ENCODE results near the gene FREM1.

DNA sequence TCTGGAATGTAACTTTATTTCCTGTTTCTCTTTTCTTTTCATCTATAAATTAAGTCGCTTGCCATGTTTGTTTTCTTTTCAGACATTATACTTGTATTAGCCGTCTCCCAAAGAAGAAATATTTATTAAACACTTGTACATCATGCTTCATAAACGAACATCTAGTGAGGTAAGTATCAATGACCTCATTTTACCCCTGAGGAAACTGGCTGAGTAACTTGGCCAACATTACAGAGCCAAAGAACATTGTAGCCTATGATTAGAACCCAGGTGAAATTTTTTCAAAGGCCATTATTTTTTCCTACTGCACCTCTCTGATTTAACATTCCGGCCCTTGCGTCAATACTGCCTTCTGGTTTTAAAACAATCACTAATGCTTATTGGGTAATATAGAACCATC, 4.2 kb downstream of the FREM1 start:
- TF ChIP-seq ZNF792 (CRISPR knock-in tag; IDR thresholded peaks at IDR 0.05): no peak
- TF ChIP-seq RORA (CRISPR knock-in tag; IDR thresholded peaks at IDR 0.05): no peak
- TF ChIP-seq, protein P1, sequence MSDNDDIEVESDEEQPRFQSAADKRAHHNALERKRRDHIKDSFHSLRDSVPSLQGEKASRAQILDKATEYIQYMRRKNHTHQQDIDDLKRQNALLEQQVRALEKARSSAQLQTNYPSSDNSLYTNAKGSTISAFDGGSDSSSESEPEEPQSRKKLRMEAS (IDR thresholded peaks at IDR 0.05): no peak
- no peak for TF ChIP-seq ZNF34 (CRISPR knock-in tag; IDR thresholded peaks at IDR 0.05; ENCODE audit: borderline replicate concordance)
- no peak for TF ChIP-seq ZNF720 (CRISPR knock-in tag; IDR thresholded peaks at IDR 0.05)
- no peak for TF ChIP-seq JUN (CRISPR knock-in tag; IDR thresholded peaks at IDR 0.05)
- TF ChIP-seq, protein P2, sequence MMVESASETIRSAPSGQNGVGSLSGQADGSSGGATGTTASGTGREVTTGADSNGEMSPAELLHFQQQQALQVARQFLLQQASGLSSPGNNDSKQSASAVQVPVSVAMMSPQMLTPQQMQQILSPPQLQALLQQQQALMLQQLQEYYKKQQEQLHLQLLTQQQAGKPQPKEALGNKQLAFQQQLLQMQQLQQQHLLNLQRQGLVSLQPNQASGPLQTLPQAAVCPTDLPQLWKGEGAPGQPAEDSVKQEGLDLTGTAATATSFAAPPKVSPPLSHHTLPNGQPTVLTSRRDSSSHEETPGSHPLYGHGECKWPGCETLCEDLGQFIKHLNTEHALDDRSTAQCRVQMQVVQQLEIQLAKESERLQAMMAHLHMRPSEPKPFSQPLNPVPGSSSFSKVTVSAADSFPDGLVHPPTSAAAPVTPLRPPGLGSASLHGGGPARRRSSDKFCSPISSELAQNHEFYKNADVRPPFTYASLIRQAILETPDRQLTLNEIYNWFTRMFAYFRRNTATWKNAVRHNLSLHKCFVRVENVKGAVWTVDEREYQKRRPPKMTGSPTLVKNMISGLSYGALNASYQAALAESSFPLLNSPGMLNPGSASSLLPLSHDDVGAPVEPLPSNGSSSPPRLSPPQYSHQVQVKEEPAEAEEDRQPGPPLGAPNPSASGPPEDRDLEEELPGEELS (CRISPR knock-in tag; IDR thresholded peaks at IDR 0.05): no peak
- no peak for TF ChIP-seq YY1 (IDR thresholded peaks at IDR 0.05; ENCODE audit: insufficient read depth, insufficient replicate concordance, low read depth, low read length)
